Measurements from ENCODE around the gene SLC49A4.

Gene SLC49A4

GRCh38 chr3:122787872-122788271, 7.0 kb upstream of the SLC49A4 start:
- no peak for DNase-seq

GRCh38 chr3:122789585-122790273, 5.1 kb upstream of the SLC49A4 start:
- no peak for DNase-seq

GRCh38 chr3:122793568-122794416, 1.1 kb upstream of the SLC49A4 start, which contains the start of gene HSPBAP1:
Gene HSPBAP1 (minus strand): TSS chr3:122793831. CDS start chr3:122793680, 151 bp downstream.
- DNase-seq = no peak

- DNase-seq = no peak
These were observed 438 bp upstream of the SLC49A4 start for GRCh38 chr3:122794483-122794778.

- no peak for DNase-seq
These were observed 866 bp downstream of the SLC49A4 start for GRCh38 chr3:122795674-122796195.

- peak; percentile 2 for DNase-seq
These were observed 2.4 kb downstream of the SLC49A4 start for GRCh38 chr3:122797291-122797690.

- DNase-seq = no peak
These were observed 4.5 kb downstream of the SLC49A4 start for GRCh38 chr3:122799322-122799721.

GRCh38 chr3:122800031-122800430, 5.2 kb downstream of the SLC49A4 start:
- DNase-seq = no peak

GRCh38 chr3:122800706-122801237, 5.9 kb downstream of the SLC49A4 start:
- no peak for DNase-seq

GRCh38 chr3:122802323-122802722, 7.5 kb downstream of the SLC49A4 start:
- DNase-seq = no peak

GRCh38 chr3:122803977-122804376, 9.1 kb downstream of the SLC49A4 start:
- DNase-seq = no peak

- DNase-seq = no peak
These were observed 15.9 kb downstream of the SLC49A4 start for GRCh38 chr3:122810734-122811133.

GRCh38 chr3:122816587-122816986, 21.7 kb downstream of the SLC49A4 start:
- no peak for DNase-seq

- DNase-seq = no peak
These were observed 29.9 kb downstream of the SLC49A4 start for GRCh38 chr3:122824465-122825381.

- DNase-seq = no peak
These were observed 30.6 kb downstream of the SLC49A4 start for GRCh38 chr3:122825460-122825859.

- no peak for DNase-seq
These were observed 31.4 kb downstream of the SLC49A4 start for GRCh38 chr3:122826278-122826677.

- DNase-seq = no peak
These were observed 33.4 kb downstream of the SLC49A4 start for GRCh38 chr3:122828281-122828680.

- peak; percentile 5 for DNase-seq
These were observed 40.7 kb downstream of the SLC49A4 start for GRCh38 chr3:122835590-122835989.

GRCh38 chr3:122843604-122844003, 48.7 kb downstream of the SLC49A4 start:
- DNase-seq = peak; percentile 15

GRCh38 chr3:122857019-122857418, 62.1 kb downstream of the SLC49A4 start:
- DNase-seq = no peak

GRCh38 chr3:122858373-122858772, 63.5 kb downstream of the SLC49A4 start:
- peak; percentile 48 for DNase-seq

GRCh38 chr3:122859021-122859805, 64.3 kb downstream of the SLC49A4 start:
- no peak for DNase-seq

Data from OCI-M1 (cell line).